HepG2 (cell line): ENCODE results near the gene MTFR1L.

Source experiments
- MAZ ChIP-seq, 2 experiments: sonication (generic) in 1 of 2; formaldehyde crosslinking in 1 of 2; IDR thresholded peaks; 2 replicates each; pipeline versions ENCODE4 v1.5.0 to v1.6.1; 2012 to 2020; ENCODE audit warnings: low read depth in 2 of 2, mild to moderate bottlenecking in 2 of 2, borderline replicate concordance in 1 of 2, improper control_type of control experiment in 1 of 2, low read length in 1 of 2, missing genetic modification reagents in 1 of 2, moderate library complexity in 1 of 2
- MYC ChIP-seq: sonication (generic); formaldehyde crosslinking; IDR thresholded peaks from 2 replicates; pipeline ENCODE4 v1.9.0; 2021; ENCODE audit warnings: missing genetic modification reagents, borderline replicate concordance
- SRSF1 ChIP-seq: fragments of 200-400 bp; formaldehyde crosslinking; optimal IDR thresholded peaks from 2 replicates; pipeline ENCODE3; 2017; ENCODE audit warnings: mild to moderate bottlenecking, low read depth, low read length, moderate library complexity

DNA sequence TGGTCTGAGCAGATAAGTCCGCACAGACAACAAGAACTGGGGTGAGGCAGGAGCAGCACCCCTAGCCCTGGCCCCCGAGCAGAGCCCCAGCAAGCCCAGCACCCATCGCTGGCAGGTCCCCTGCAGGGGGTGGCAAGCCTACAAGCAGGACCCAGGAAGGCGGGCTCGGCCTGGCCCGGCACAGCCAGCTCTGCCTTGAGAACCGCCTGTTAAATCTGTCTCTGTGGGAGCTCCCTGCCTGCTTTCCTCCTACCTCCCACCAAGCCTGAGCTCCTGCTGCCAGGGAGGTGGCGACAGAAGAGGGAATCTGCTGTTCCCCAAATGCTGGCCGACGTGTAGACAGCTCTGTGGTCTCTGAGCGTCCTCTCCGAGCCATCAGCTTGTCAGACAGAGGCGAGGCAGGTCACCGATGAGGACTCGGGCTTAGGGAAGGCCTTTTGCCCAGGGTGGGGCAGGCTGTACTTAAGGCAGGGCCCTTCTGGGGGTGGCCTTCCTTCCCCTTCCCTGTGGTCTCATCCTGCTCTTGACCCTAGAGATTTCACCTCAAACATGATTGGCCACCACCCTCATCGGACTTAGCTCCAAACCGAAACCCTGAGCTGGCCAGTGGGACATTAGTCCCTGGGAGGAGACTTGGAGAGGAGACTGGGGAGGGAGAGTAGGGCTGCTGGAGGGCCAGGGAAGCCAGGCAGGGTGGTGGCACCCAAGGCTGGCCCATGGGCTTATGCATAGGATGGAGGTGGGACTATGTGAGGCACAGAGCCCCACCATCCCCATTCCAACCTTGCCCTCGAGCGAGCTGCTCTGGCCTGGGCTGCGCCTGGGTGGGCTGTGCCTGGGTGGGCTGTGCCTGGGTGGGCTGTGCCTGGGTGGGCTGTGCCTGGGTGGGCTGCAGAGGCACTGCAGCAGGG, 12.0 kb upstream of the MTFR1L start:
- TF ChIP-seq MAZ (IDR thresholded peaks at IDR 0.05; ENCODE audit: borderline replicate concordance, low read depth, low read length) = no peak
- no peak for TF ChIP-seq MAZ (CRISPR knock-in tag; IDR thresholded peaks at IDR 0.05; ENCODE audit: low read depth)
- no peak for TF ChIP-seq MYC
- TF ChIP-seq SRSF1 = no peak
